ENCODE data around the gene LGALS14.

LGALS14 gene

DNA sequence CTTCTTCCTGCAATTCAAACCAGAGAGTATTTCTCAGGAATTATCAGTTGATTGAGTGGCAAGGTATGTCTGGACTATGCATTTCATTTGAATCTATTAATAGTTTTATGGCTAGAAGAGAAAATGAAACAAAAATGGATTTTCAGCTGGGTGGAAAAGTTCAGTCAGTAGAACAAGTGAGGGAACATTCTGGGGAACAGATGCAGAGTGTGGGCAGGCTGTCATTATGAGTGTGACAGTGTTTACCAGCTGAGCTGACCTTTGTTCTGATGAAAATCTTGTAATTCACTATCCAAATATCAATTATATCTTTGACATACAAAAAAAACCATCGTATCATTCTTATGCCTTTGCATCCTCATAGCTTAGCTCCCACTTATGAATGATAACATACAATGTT, 36.1 kb downstream of the LGALS14 start:
- no peak for DNase-seq (ENCODE audit: extremely low read depth in 1 of 2, low read depth in 1 of 2)

DNA sequence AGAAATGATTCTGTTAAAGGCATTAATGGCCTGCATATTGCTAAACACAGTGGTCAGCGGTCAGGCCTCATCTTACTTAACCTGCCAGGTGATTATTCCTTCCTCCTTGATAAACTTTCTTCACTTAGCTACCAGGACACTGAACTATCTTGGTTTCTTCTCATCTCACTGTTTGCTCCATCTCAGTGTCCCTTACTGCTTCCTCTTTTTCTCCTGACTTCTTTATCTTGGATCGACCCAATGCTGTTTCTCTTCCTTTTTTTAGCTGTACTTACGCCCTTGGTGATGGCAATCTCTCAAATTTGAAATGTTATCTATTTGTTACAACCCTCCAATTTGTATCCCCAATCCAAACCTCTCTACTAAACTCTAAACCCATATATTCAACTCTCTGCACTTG, 41.4 kb downstream of the LGALS14 start:
- no peak for DNase-seq (ENCODE audit: extremely low read depth in 1 of 2, low read depth in 1 of 2)

DNA sequence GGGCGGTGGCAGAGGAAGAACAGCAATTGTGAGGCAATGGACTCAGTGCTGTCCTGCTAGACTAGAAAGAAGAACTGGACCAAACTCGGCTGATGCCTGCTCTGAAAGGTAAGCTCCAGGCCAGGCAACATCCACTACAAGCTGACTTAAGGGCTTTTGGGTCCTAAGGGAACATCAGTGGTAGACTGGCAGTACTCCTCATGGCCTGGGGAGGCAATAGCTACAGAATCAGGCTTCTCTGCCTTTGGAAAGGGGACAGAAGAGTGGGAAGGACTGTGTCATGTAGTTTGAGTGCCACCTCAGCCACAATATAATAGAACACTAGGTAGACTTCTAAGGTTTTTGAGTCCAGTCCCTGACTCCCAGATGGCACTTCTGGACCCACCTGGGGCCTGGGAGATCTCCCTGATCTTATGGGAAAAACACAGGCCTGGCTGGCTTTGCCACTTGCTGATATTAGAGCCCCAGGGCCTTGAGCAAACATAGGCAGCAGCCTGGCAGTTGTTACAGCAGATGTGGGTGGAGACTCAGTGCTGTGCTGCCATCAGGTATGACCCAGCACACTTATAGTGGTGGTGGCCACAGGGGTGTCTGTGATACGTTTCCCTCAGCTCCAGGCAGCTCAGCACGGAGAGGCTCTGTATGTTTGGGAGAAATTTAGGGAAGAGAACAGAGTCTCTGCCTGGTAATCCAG, 42.7 kb downstream of the LGALS14 start:
- no peak for DNase-seq (ENCODE audit: extremely low read depth in 1 of 2, low read depth in 1 of 2)

DNA sequence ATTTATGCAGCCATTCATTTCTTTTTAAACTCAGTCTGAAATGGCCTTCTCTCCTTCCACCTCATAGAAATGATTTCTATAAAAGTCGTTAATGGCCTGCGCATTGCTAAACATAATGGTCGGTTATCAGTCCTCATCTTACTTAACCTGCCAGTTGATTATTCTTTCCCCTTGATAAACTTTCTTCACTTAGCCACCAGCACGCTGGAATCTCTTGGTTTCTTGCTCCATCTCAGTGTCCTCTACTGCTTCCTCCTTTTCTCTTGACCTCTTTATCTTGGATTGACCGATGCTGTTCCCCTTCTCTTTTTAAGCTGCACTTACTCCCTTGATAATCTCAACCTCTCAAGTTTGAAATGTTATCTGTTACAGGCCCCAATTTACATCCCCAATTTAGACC, 45.7 kb downstream of the LGALS14 start:
- DNase-seq (ENCODE audit: extremely low read depth in 1 of 2, low read depth in 1 of 2) = no peak

DNA sequence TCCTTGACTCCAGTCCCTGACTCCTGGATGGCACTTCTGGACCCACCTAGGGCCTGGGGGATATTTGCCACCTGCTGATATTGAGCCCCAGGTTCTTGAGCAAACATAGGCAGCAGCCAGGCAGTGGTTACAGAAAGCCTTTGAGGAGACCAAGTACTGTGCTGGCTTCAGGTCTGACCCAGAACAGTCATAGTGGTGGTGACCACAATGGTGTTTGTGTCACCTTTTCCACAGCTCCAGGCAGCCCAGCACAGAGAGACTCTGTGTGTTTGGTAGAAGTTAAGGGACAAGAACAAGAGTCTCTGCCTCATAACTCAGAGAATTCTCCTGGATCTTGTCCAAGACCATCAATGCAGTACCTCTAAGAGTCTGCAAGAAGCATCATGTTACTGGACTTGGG, 48.1 kb downstream of the LGALS14 start:
- no peak for DNase-seq (ENCODE audit: extremely low read depth in 1 of 2, low read depth in 1 of 2)

- DNase-seq (ENCODE audit: extremely low read depth in 1 of 2, low read depth in 1 of 2) = no peak
Observed at GRCh38 chr19:39752795-39753194, 48.5 kb downstream of the LGALS14 start.

- DNase-seq (ENCODE audit: extremely low read depth in 1 of 2, low read depth in 1 of 2) = no peak
Observed at GRCh38 chr19:39754544-39754943, 50.3 kb downstream of the LGALS14 start.

GRCh38 chr19:39754971-39755370, 50.7 kb downstream of the LGALS14 start:
- no peak for DNase-seq (ENCODE audit: extremely low read depth in 1 of 2, low read depth in 1 of 2)

Data from activated CD8-positive, alpha-beta memory T cell treated with anti-CD3 and anti-CD28 coated beads for 1 hour (primary cell).